GM12891 (cell line): ENCODE data around the gene GRM1.

Source experiments
- PAX5 ChIP-seq: IDR thresholded peaks from 2 replicates; pipeline ENCODE4 v1.6.1; 2011; ENCODE audit warnings: low read length, moderate library complexity, mild to moderate bottlenecking; ENCODE audit not compliant: insufficient read depth, severe bottlenecking
- POLR2A ChIP-seq: IDR thresholded peaks from 2 replicates; pipeline ENCODE4 v1.6.1; 2011; ENCODE audit warnings: low read depth, low read length, control low read depth
- POLR2AphosphoS5 ChIP-seq: IDR thresholded peaks from 2 replicates; pipeline ENCODE4 v1.6.1; 2011; ENCODE audit warnings: low read depth, low read length, control low read depth
- SPI1 ChIP-seq: IDR thresholded peaks from 2 replicates; pipeline ENCODE4 v1.6.1; 2011; ENCODE audit warnings: low read depth, low read length, control low read depth
- TAF1 ChIP-seq: IDR thresholded peaks from 2 replicates; pipeline ENCODE4 v1.6.1; 2011; ENCODE audit warnings: low read depth, low read length, control low read depth

- TF ChIP-seq POLR2A (no peak), SPI1 (no peak), TAF1 (no peak), POLR2AphosphoS5 (no peak), PAX5 (no peak)
Observed at GRCh38 chr6:146364816-146365594, 336.1 kb downstream of the GRM1 start.
